Right lobe of liver (tissue), 4 donors: ENCODE measurements around the gene EZR.

Experiments used
- POLR2A ChIP-seq: fragments of 450-650 bp; IDR thresholded peaks from one replicate; pipeline ENCODE4 v1.6.1; 2017; ENCODE audit warnings: antibody characterized with exemption, mild to moderate bottlenecking
- TF ChIP-seq, protein P1 (sequence below), 4 donors: fragments of 200-600 bp in 3 of 4; fragments of 450-650 bp in 1 of 4; IDR thresholded peaks; one replicate each; pipeline versions ENCODE4 v1.5.1 to v1.8.0; 2016 to 2022; ENCODE audit warnings: antibody characterized with exemption in 4 of 4, mild to moderate bottlenecking in 2 of 4
- donor health status: DM: no; HTN: no; CAD: no.
- donor health status: DM: no; HTN: no; CAD: no.
- donor health status: DM: no; HTN: yes; CAD: no.

DNA sequence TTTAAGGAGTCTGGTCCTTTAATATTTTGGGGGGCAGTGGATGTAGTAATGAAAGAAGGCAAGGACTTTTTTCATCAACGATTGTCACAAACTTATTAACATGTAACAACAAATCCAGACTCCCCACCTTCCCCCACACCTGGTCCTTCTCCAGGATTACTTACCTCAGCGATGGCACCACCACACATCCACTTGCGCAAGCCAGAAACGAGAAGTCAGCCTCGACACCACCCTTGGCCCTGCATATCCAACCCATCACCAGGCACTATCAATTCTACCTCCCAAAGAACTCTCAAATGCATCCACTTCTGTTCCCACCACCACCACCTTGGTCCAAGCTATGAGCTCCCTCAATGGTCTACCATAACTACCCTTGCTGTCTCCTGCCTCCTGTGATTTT is 6.6 kb downstream of the EZR start:
- TF ChIP-seq, protein P1, sequence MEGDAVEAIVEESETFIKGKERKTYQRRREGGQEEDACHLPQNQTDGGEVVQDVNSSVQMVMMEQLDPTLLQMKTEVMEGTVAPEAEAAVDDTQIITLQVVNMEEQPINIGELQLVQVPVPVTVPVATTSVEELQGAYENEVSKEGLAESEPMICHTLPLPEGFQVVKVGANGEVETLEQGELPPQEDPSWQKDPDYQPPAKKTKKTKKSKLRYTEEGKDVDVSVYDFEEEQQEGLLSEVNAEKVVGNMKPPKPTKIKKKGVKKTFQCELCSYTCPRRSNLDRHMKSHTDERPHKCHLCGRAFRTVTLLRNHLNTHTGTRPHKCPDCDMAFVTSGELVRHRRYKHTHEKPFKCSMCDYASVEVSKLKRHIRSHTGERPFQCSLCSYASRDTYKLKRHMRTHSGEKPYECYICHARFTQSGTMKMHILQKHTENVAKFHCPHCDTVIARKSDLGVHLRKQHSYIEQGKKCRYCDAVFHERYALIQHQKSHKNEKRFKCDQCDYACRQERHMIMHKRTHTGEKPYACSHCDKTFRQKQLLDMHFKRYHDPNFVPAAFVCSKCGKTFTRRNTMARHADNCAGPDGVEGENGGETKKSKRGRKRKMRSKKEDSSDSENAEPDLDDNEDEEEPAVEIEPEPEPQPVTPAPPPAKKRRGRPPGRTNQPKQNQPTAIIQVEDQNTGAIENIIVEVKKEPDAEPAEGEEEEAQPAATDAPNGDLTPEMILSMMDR (IDR thresholded peaks at IDR 0.05), result no peak
- TF ChIP-seq POLR2A, result no peak
